ENCODE measurements around the gene GPR78.
"Not testable (repeated sequence)": the region's sequence is repeated elsewhere in the genome, so short reads cannot be mapped to it uniquely, and the experiment has no call there.

Gene GPR78

DNA sequence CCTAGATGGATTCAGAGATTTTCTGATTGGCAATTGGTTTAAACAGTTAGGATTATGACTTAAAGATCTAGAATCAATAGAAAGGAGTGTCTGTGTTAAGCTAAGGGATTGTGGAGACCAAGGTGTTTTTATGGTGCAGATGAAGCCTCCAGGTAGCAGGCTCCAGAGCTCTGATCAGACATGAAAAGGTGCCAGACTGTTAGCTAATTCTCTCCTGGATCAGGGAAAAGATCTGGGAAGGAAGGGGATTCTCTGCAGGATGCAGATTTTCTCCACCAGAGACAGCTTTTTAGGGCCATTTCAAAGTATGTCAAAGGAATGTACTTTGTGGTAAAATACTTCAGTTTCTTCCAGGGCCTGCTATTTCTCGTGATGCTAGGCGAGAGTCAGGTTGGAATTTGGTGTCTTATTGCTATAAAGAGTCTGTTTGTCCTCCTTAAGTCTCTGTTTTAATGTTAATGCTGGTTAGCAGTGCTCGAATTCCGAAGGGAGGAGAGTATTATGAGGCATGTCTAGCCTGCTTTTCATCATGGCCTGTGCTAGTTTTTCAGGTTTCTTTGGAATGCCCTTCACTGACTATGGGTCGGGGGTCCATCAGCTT, 12.0 kb upstream of the GPR78 start:
- no peak for DNase-seq

DNA sequence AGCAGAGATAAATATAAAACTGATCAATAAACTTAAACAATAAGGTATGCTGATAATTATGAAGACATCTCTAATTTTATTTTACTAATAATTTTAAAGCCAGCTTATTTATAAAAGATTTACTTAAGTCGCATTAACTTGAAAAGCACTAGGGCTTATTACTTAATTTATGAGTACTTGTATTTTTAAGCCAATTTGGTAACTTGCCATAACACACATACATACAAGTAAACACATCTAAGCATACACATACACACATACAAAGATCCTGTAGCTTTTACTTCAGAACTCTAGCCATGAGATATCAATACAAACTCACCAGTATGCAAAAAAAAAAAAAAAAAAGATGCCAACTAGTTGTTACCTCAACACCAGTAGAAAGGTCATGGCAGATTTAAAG, 10.0 kb upstream of the GPR78 start:
- no peak for DNase-seq

- DNase-seq = no peak
Observed at GRCh38 chr4:8571702-8572685, 8.2 kb upstream of the GPR78 start.

- no peak for DNase-seq
Observed at GRCh38 chr4:8573266-8573665, 6.9 kb upstream of the GPR78 start.

DNA sequence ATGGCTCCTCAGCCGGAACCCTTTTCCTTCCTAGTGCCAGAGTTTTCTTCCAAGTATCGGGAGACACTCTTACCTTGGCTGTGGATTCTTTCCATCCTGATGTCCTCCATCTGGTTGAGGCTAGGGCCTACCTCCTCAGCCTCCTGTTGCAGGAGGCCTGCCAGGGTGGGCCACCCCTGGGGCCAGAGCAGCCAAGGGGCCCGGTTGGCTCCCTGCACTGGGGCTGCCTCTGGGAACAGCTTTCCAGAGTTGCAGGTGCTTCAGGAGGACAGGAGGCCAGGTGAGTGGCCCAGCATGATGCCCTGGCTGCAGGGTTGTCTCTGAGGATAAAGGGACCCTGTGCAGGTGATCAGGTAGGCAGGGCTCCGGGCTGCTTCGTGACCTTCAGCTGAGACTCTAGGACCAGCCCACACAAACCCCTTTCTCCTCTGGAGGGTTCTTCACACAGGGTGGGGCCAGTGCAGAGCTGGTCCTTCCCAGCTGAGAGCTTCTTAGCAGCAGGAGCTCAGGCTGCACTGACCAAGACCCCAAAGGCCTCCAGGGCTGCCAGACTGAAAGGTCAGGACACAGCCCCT, 5.3 kb upstream of the GPR78 start:
- no peak for DNase-seq

GRCh38 chr4:8575457-8575856, 4.7 kb upstream of the GPR78 start:
- DNase-seq = no peak

DNA sequence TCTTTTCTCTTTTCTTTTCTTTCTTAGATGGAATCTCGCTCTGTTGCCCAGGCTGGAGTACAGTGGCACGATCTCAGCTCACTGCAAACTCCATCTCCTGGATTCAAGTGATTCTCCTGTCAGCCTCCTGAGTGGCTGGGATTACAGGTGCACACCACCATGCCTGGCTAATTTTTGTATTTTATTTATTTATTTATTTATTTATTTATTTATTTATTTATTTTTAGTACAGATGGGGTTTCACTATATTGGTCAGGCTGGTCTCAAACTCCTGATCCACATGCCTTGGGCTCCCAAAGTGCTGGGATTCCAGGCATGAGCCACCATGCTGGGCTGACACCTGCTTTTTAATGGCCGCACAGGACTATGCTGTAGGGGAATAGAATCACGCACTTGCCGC, 3.6 kb upstream of the GPR78 start:
- not testable (repeated sequence) for DNase-seq

DNA sequence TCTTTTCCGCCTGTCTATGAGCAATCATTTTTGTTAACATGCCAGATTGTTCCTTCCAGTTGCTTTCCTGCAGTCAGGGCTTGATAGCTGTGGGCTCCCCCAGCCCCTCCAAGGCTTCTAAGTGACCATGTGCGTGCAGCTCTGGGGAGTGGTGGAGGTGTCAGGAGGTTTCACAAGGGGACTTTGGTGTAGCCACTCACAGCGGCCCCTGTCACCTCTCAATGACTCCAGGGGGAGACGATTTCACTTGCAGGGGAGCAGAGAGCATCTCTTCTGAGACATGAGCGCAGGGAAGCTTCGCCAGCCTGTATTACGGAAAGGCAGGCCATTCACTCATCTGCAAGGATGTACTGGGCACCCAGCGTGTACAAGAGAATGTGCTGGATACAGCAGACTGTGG, 3.1 kb upstream of the GPR78 start:
- no peak for DNase-seq

DNA sequence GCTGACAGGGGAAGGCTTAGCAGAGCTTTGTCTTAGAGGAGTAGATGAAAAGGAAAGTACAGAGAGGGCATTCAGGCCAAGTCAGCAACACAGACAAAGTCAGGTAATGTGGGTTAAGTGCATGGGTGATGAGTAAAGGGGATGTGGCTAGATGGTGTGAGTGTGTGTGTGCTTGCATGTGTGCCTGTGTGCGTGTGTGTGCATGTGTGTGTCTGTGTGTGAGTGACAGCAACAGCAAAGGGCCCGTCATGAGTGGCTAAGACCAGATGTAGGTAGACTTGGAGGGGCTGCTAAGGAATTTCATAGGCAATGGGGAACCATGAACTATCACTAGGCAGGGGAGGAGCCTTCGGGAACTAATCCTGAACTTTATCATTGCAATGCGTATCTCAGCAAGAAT, 2.2 kb upstream of the GPR78 start:
- DNase-seq = no peak

- DNase-seq = no peak
Observed at GRCh38 chr4:8578717-8579116, 1.5 kb upstream of the GPR78 start.

GRCh38 chr4:8579526-8580320, 469 bp upstream of the GPR78 start:
- DNase-seq = no peak

DNA sequence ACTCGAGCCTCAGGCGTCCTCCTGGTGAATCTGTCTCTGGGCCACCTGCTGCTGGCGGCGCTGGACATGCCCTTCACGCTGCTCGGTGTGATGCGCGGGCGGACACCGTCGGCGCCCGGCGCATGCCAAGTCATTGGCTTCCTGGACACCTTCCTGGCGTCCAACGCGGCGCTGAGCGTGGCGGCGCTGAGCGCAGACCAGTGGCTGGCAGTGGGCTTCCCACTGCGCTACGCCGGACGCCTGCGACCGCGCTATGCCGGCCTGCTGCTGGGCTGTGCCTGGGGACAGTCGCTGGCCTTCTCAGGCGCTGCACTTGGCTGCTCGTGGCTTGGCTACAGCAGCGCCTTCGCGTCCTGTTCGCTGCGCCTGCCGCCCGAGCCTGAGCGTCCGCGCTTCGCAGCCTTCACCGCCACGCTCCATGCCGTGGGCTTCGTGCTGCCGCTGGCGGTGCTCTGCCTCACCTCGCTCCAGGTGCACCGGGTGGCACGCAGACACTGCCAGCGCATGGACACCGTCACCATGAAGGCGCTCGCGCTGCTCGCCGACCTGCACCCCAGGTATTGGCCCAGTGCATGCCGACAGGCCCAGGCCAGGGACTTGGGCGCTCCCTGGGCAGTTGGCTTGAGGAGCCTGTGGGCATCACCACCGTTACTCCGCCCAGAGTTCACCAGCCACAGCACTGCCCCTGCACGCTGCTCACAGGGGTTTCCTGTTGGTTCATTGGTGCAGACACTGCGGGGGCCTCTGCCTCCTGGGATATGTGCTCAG, 1.1 kb downstream of the GPR78 start:
- DNase-seq = no peak

GRCh38 chr4:8582016-8582415, 1.8 kb downstream of the GPR78 start:
- DNase-seq = no peak

DNA sequence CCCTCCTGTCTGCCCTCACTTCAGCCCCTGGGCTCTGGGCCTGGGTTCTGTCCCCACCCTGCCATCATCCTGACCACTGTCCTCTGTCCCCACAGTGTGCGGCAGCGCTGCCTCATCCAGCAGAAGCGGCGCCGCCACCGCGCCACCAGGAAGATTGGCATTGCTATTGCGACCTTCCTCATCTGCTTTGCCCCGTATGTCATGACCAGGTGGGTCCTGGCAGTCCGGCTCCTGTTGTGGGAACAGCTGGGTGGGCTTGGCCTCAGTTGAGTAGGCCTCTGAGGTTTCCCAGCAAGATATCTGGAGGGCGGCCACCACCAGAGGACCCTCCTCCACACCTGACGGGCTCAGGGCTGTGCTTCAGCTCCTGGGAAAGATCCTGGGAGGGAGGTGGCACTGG, 2.2 kb downstream of the GPR78 start:
- no peak for DNase-seq

DNA sequence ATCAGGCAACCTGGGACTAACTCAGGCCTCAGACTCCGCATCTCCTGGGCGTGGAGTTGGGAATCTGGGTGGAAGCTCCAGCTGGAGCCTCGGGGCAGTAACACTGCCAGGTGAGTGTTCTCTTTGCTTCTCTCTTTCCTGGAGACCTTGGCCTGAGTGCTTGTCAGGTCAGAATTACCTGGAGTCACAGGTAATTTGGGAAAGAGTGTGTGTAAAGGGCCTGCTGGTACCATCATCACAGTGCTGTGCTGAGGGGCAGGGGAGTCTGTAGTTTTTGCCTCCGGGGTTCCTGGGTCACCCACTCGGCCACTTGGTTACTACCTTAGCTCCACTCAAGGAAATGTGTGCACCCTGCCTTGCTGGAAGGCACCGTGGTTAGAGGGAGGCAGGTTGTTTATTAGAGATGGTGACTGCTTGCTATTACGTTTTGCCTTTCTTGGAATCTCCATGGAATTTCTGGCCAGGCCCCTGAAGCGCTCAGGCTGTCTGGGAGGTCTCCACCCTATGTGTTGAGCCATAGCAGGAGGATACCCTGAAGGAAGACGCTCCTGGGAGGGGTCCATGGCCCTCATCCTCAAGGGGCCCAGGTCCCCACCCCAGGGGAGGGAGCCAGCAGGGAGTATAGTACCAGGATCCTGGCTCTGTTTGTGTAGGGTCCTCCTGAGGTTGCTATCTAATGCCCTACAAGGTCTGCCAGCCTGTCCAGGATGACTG, 2.9 kb downstream of the GPR78 start:
- no peak for DNase-seq

- no peak for DNase-seq
Observed at GRCh38 chr4:8583655-8584025, 3.4 kb downstream of the GPR78 start.

DNA sequence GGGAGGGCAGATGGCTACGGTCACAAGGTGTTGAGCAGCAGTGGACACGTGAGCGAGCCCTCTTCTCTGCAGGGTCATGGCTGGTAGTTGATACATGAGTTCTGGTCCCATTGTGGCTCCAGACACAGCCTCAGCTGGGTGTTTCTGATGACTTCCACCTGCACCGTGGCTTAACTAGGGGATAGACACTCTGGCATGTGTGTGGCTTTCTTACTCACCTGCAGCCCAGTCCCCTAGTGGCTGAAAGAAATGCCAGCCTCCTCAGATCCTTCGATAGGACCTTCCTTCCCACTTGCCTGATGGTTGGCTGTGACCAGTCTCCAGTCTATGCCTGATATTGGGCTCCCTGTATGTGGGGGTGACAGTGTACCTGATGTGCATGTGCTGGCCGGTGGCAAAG, 5.0 kb downstream of the GPR78 start:
- no peak for DNase-seq

DNA sequence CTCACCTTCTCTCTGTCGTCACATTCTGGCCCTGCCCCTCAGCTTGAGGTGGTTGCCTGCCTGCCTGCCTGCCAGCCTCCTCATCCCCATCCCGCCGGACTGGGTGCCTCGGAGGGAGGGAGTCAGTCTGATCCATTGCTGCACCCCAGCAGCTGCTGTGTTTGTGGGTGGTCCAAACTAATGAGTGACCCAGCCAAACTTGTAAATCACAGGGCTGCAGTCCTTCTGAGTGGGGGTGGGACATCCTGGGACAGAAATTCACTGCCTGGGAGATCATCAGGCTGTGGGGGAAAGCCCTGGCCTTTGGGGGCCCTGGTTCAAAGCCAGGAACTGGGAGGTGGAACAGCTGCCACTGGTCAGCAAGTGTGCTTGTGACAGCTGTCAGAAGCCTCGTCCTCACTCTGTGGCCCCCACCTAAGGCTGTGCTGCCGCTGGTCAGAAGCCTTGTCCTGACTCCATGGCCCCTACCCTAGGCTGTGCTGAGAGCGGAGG, 5.6 kb downstream of the GPR78 start:
- no peak for DNase-seq

DNA sequence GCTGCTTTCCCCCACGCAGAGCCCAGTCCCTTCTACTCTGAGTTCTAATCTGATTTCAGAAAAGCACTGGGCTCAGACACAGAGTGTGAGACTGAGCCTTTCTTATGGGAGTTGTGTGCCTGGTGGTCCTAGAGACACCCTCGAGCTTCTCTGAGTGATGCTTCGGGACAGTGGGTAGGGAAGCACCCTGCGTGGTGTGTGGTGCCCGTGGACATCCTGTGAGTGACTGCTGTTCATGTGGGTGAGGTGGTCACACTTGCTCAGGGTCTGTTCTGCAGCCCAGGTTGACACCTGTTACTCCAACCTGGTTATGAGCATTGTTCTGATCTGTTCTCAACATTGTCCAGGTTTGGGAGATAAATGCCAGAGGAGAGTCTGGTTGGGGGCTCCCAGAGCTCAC, 6.1 kb downstream of the GPR78 start:
- no peak for DNase-seq

GRCh38 chr4:8586671-8587468, 6.7 kb downstream of the GPR78 start:
- DNase-seq = no peak
